NCI-H128 (cell line): ENCODE data around the gene PRMT3.
"Not testable (repeated sequence)": the region's sequence is repeated elsewhere in the genome, so short reads cannot be mapped to it uniquely, and the experiment has no call there.

Experiments used
- DNase-seq: peaks from one replicate; lab custom pipeline; 2025; ENCODE audit not compliant: unreplicated experiment; lab: John Stamatoyannopoulos, UW

PRMT3 gene

GRCh38 chr11:20497124-20497792 lies 109.7 kb downstream of the PRMT3 start:
- no peak for DNase-seq

- DNase-seq, result no peak
Observed at GRCh38 chr11:20501252-20501651, 113.7 kb downstream of the PRMT3 start.

GRCh38 chr11:20501971-20502370 lies 114.5 kb downstream of the PRMT3 start:
- no peak for DNase-seq

- DNase-seq, result no peak
Observed at GRCh38 chr11:20511982-20512381, 124.5 kb downstream of the PRMT3 start.

- DNase-seq, result no peak
Observed at GRCh38 chr11:20512869-20513268, 125.4 kb downstream of the PRMT3 start.

- DNase-seq, result no peak
Observed at GRCh38 chr11:20518323-20518834, 130.9 kb downstream of the PRMT3 start.

- no peak for DNase-seq
Observed at GRCh38 chr11:20522536-20522935, 135.0 kb downstream of the PRMT3 start.

GRCh38 chr11:20529757-20530156 lies 142.2 kb downstream of the PRMT3 start:
- no peak for DNase-seq

GRCh38 chr11:20530942-20531703 lies 143.6 kb downstream of the PRMT3 start:
- no peak for DNase-seq

- no peak for DNase-seq
Observed at GRCh38 chr11:20535271-20535881, 147.9 kb downstream of the PRMT3 start.

GRCh38 chr11:20536365-20536764 lies 148.8 kb downstream of the PRMT3 start:
- no peak for DNase-seq

- DNase-seq, result no peak
Observed at GRCh38 chr11:20536784-20537183, 149.3 kb downstream of the PRMT3 start.

- DNase-seq, result no peak
Observed at GRCh38 chr11:20541503-20541902, 154.0 kb downstream of the PRMT3 start.

- no peak for DNase-seq
Observed at GRCh38 chr11:20544603-20545237, 157.2 kb downstream of the PRMT3 start.

- no peak for DNase-seq
Observed at GRCh38 chr11:20547411-20547810, 159.9 kb downstream of the PRMT3 start.

- DNase-seq, result no peak
Observed at GRCh38 chr11:20551096-20551495, 163.6 kb downstream of the PRMT3 start.

- DNase-seq, result no peak
Observed at GRCh38 chr11:20555783-20556182, 168.3 kb downstream of the PRMT3 start.

GRCh38 chr11:20556396-20556795 lies 168.9 kb downstream of the PRMT3 start:
- DNase-seq, result not testable (repeated sequence)

- no peak for DNase-seq
Observed at GRCh38 chr11:20558741-20559140, 171.2 kb downstream of the PRMT3 start.
